OCI-LY3 (cell line): ENCODE measurements around the gene AKNA.
"Not testable (repeated sequence)": the region's sequence is repeated elsewhere in the genome, so short reads cannot be mapped to it uniquely, and the experiment has no call there.

Experiments
- CTCF ChIP-seq: fragments of 200-600, 300-600 bp; sonication (generic); IDR thresholded peaks from 2 replicates; pipeline ENCODE4 v1.5.1; 2014; ENCODE audit warnings: antibody characterized with exemption, low read length, low read depth
- EZH2phosphoT487 ChIP-seq: fragments of 200-600 bp; shearing (Covaris generic); IDR thresholded peaks from 2 replicates; pipeline ENCODE4 v1.6.1; 2018; ENCODE audit warnings: antibody characterized with exemption, mixed run types, low read depth

- not testable (repeated sequence) for TF ChIP-seq CTCF, EZH2phosphoT487
Observed at GRCh38 chr9:114328357-114328820, 59.4 kb downstream of the AKNA start.
